Measurements from ENCODE around the gene ELOVL1. TPM values are rescaled to one million over a fixed set of nuclear protein-coding genes. Genes with fewer than 3 reads are reported as not detected.

ELOVL1 gene
- total RNA-seq, 1 donor from 2014 or later = 100 TPM

GRCh38 chr1:43329995-43330751 is 37.6 kb downstream of the ELOVL1 start:
- no peak overlapping the region for H3K4me3 ChIP-seq (ENCODE audit: low read depth, low read length)
- DNase-seq (ENCODE audit: low read depth) = no peak

DNA sequence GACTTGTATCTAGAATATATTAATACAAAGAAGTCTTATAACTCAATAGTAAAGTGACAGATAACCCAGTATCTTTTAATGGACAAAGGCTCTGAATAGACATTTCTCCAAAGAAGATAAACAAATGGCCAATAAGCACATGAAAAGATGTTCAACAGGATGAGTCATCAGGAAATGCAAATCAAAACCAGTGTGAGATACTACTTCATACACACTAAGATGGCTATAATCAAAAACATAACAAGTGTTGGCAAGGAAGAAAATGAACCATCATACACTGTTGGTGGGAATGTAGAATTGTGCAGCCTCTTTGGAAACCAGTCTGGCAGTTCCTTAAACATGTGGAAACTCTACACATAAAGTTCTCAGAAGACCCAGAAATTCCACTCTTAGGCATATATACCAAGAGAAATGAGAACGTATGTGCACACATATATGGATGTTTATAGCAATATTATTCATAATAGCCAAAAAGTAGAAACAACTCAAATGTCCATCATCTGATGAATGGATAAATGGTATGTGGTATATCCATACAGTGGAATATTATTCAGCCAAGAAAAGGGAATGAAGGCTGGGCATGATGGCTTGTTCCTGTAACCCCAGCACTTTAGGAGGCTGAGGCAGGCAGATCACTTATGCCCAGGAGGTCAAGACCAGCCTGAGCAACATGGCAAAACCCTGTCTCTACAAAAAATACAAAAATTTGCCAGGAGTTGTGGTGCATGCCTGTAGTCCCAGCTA is 40.1 kb downstream of the ELOVL1 start:
- no peak for DNase-seq (ENCODE audit: low read depth)
- no peak overlapping the region for H3K4me3 ChIP-seq (ENCODE audit: low read depth, low read length)
- TF ChIP-seq CTCF (conservative IDR thresholded peaks at IDR 0.05; ENCODE audit: low read depth, low read length) = no peak

More at GRCh38 chr1:43329995-43330751, 37.6 kb downstream of the ELOVL1 start:
- no peak for TF ChIP-seq CTCF (conservative IDR thresholded peaks at IDR 0.05; ENCODE audit: low read depth, low read length)

GRCh38 chr1:43325381-43325780 is 42.4 kb downstream of the ELOVL1 start:
- TF ChIP-seq CTCF (conservative IDR thresholded peaks at IDR 0.05; ENCODE audit: low read depth, low read length) = no peak
- H3K4me3 ChIP-seq (ENCODE audit: low read depth, low read length) = no peak overlapping the region

DNA sequence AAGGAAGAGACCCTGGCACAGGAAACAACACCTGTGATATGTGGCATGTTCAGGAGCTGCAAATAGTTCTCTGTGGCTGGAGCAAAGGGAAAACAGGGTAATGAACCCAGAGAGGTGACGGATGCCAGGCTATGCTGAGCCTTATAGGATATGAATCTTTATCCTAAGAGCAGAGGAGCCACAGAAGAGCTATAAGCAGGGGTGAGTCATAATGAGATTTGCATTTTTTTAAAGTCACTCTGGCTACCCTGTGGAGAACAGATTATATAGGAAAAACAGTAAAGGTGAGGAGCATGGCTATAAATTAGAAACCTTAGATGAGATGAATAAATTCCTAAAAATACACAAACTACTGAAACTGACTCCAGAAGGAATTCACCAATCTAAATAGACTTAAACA is 43.0 kb downstream of the ELOVL1 start:
- H3K4me3 ChIP-seq (ENCODE audit: low read depth, low read length) = no peak overlapping the region
- DNase-seq (ENCODE audit: low read depth) = no peak
- TF ChIP-seq CTCF (conservative IDR thresholded peaks at IDR 0.05; ENCODE audit: low read depth, low read length) = no peak

More at GRCh38 chr1:43325381-43325780, 42.4 kb downstream of the ELOVL1 start:
- DNase-seq (ENCODE audit: low read depth) = no peak

- TF ChIP-seq CTCF (conservative IDR thresholded peaks at IDR 0.05; ENCODE audit: low read depth, low read length) = no peak
- no peak for DNase-seq (ENCODE audit: low read depth)
- H3K4me3 ChIP-seq (ENCODE audit: low read depth, low read length) = no peak overlapping the region
These were observed 45.3 kb downstream of the ELOVL1 start for GRCh38 chr1:43322506-43322905.

DNA sequence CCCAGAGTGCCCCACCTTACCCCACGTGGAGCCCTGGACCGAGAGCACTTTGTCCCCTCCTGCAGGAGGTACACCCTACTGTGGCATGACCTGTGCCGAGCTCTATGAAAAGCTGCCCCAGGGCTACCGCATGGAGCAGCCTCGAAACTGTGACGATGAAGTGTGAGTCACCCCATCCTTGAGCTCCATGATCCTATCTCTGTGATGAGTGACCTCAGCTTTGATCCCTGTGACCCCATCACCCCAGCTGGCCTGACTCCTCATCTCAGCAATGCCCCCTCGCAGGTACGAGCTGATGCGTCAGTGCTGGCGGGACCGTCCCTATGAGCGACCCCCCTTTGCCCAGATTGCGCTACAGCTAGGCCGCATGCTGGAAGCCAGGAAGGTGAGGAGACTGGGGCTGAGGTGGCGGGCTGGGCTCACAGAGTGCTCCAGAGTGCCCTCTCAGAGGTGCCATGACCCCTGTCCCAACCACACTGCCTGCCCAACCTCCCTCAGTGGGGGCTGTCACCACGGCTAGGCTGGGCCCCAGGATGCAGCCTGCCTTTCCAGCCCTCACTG is 46.4 kb downstream of the ELOVL1 start:
- TF ChIP-seq CTCF (conservative IDR thresholded peaks at IDR 0.05; ENCODE audit: low read depth, low read length) = no peak
- no peak overlapping the region for H3K4me3 ChIP-seq (ENCODE audit: low read depth, low read length)

More for the DNA sequence above, 46.4 kb downstream of the ELOVL1 start:
- DNase-seq (ENCODE audit: low read depth) = no peak

Data from epithelial cell of proximal tubule (primary cell).